GM19023 (cell line): ENCODE data around the gene ZBTB7C.

Experiments
- ATAC-seq: cut with Tn5 transposase; IDR thresholded peaks from one replicate; pipeline ENCODE4 v1.9.1; 2021; ENCODE audit warnings: mild to moderate bottlenecking, moderate library complexity; ENCODE audit not compliant: unreplicated experiment

Gene ZBTB7C

DNA sequence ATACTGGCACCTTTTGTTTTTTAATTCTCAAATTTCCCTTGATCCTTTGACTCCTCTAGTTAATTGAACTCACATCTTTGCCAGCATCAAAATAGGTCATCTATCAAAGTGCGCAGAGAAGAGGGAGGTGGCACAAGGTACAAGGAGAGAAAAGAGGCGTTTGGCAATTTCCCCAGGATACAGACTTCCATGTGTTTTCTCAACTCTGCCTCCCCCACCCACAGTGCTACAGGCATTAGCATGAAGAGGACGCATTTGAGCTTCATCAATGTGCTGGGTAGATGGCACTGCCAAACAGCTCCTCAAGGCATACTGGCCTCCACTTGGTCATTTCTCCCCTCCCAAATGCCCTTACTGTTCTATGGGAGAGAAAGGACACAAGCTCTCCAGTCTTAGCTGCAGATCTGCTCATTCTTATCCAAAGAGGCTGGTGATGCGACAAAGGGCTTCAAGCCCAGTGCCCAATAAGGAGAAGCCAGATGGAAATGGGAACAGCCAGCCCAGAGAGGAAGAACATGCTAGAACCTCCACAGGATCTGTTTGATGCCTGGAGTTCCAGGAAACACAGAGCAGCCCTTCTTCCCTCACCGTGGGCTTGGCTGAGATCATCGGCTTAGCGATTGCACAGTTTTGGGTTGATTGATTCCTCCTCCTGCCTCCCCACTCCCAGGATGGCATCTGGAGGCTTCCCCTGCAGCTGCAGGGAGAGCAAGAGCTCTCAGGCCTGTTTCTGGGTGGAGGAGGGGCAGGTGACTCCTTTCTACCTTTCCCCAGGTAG lies 334.1 kb downstream of the ZBTB7C start:
- no peak for ATAC-seq

DNA sequence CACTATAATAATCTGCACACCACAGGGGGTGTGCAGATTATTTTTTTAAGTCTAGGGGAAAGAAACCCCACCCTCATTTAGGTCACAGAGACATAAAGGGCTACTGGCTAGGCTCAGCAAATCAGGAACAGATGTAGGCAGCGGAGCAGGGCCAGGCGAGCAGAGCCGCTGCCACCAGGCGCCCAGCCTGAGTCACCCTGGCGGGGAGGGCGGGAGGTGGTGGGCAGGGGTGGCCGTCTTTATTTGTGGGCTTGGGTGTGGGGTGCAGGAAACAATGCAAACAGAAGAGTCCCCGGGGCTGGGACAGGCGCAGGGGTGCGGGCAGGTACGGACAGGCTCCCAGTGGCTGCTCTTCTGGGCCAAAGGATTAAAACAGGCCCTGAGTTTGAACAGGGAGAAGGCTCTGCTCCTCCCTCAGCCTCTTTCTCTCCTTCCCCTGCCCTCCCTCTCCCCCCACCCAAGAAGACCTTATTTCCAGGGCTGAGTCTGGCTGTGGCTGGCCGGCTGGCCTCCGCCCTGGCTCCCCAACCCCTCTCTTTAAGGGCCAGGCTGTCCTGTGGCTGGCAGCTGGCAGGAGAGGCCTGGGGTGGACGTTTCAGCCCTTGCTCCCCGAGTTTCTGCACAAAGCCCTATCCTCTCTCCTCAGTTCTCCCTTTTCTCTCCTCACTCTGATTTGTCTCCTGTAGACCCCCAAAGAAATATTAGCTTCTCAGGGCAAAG lies 335.8 kb downstream of the ZBTB7C start:
- no peak for ATAC-seq

GRCh38 chr18:48072428-48073204 lies 336.6 kb downstream of the ZBTB7C start:
- no peak for ATAC-seq

GRCh38 chr18:48068916-48069445 lies 340.2 kb downstream of the ZBTB7C start:
- ATAC-seq = no peak

DNA sequence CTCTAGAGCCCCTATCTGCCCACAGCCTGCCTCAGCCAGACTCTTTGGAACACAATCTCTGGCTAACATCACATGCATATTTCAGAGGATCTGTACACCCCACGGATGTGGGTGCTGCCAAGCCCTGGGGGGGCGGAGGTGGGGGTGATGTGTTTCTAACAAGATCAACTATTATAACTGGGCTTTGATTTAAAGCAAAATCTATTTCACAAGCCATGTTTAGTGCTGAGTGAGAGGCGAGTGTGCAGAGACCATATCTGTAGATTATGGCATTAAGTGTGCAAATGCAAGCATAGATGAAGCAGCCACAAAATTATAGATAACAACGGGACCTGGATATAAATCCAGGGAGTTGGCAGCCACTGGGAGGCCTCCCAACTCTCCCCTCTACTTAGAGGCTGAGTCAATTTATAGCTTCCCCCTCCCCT lies 342.9 kb downstream of the ZBTB7C start:
- ATAC-seq = no peak

GRCh38 chr18:48065601-48065995 lies 343.6 kb downstream of the ZBTB7C start:
- ATAC-seq = no peak

- no peak for ATAC-seq
These were observed 344.1 kb downstream of the ZBTB7C start for GRCh38 chr18:48064978-48065600.

DNA sequence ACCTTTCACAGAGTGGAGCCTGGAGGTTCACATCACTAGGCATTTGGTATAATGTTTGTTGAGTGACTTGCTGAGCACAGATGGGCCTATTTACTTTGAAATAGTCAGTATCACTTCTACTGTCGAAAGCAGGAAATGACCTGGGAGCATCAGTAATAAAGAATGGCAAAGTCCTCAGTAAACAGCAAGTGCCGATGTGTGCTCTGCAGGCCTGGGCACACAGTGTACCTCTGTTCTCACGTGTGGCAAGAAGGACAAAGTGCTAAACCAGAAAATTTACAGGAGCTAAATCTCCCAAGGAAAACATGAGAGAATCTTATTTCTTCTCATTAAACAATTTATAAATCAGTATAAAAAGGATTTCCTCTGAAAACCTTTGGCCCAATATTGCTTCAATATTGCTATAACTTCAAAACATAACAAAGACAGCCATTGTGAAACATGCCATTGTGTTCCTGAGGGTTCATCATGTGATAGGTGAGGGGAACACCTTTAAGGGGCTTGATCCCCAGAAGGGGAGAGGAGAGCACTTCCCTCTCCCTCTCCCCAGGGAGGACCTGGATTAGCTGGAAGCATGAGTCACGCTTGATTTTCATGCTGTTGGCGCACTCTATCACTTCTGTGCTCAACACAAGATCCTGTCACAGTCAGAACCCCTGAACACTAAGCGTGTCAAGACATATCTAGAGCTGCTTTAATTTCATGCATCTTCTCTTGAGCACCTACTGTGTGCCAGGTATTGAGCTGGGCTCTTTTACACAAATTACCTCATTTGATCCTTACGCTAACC lies 347.2 kb downstream of the ZBTB7C start:
- no peak for ATAC-seq

- ATAC-seq = no peak
These were observed 348.2 kb downstream of the ZBTB7C start for GRCh38 chr18:48060970-48061369.

GRCh38 chr18:48060346-48060745 lies 348.8 kb downstream of the ZBTB7C start:
- no peak for ATAC-seq

DNA sequence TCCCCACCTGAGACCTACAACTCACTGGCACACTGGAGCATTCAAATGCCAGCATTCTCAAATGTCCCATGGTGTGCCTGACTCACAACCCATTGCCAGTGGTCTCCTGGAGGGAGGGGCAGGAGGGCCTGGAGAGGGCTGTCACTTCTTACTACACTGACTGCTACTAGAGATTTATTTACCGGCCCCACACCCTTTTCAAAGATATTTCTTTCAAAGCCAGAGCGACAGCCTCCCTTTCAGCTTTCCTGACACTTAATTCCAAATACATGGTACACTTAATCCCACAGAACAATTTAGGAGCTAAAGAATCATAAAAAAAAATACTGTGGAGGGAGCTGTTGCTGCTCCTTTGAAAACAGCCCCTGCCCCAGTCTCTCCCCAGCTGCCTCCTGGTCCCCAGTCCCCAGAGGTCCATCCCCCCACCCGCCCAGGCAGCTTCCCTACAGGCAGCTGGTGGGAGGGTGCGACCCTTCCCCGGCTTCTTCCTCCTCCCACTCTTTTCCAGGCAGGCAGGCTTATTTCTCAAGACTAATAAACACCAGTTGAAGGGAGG lies 349.6 kb downstream of the ZBTB7C start:
- ATAC-seq = no peak

- no peak for ATAC-seq
These were observed 350.7 kb downstream of the ZBTB7C start for GRCh38 chr18:48058486-48058885.

- no peak for ATAC-seq
These were observed 352.2 kb downstream of the ZBTB7C start for GRCh38 chr18:48057018-48057417.

- no peak for ATAC-seq
These were observed 353.8 kb downstream of the ZBTB7C start for GRCh38 chr18:48055351-48055750.

GRCh38 chr18:48053881-48054816 lies 355.0 kb downstream of the ZBTB7C start:
- ATAC-seq = no peak

- ATAC-seq = no peak
These were observed 356.3 kb downstream of the ZBTB7C start for GRCh38 chr18:48052842-48053241.

DNA sequence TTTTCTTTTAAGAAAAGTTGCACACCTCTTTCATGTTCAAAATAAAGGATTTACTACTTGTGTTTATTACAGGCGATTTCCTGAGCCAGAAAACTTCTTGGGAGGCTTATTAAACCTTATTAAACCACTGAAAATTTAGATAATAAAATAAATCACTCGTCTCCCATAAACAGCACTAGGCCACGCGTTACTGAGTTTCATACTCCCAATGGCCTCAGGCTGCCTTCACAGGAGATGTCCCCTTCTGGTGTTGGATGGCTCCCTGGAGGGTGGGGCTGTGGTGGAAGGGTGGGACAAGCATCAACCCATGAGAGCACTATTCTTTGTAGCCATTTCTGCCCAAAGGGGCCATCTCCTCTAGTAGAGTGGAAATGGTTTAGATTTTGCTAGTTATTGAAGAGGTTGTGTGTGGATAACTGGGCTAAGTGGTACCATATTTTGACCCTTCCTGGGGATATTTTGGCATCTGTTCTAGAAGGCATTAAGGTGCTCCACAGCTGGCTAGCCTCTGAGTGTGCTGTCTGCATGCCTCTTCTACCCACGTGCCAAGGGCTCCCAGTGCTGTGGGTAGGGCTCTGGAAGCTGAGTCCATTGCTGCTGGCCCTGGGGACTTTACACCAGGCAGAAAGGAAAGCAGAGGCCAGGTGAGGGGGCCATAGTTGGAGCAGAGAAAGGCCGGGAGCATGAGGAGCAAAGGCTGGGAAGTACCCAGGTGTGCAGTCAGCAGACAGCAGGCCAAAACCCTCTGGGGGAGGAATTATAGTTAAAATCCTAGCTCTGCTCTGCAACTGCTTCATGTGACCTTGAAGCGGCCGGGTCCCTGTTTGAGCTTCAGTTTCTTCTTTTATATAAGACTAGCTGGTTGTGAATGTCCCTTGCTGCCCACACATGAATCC lies 357.0 kb downstream of the ZBTB7C start:
- no peak for ATAC-seq

GRCh38 chr18:48050176-48050575 lies 359.0 kb downstream of the ZBTB7C start:
- no peak for ATAC-seq
